ENCODE results near the gene ARL6IP4.

Gene ARL6IP4

GRCh38 chr12:123021688-123022604 lies 41.5 kb downstream of the ARL6IP4 start:
- no peak for DNase-seq (ENCODE audit: low spot score)
- TF ChIP-seq CTCF (IDR thresholded peaks at IDR 0.05; ENCODE audit: extremely low read depth, missing control alignments): no peak

DNA sequence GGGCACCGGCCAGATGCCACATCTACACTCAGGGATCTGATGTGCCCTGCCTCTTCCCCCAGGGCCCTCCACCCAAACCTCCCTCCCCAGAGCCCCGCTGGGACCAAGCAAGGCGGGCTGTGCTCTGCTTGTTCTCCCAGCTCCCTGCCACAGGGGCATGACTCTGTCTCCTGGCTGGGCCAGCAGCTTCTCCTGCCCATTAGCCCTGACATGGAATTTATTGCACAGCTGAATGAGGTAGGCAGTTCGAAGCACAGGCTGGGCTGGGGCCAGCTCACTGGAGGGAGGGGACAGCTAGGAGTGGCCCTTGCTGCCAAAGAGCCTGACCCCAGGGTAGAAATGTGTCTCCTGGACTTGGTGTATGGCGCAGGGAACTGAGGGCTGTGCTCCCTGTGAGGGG lies 42.4 kb downstream of the ARL6IP4 start:
- TF ChIP-seq CTCF (IDR thresholded peaks at IDR 0.05; ENCODE audit: extremely low read depth, missing control alignments): no peak
- no peak for DNase-seq (ENCODE audit: low spot score)

- TF ChIP-seq CTCF (IDR thresholded peaks at IDR 0.05; ENCODE audit: extremely low read depth, missing control alignments): no peak
- DNase-seq (ENCODE audit: low spot score): no peak
These were observed 44.4 kb downstream of the ARL6IP4 start for GRCh38 chr12:123024819-123025391.

GRCh38 chr12:123026094-123026853 lies 45.8 kb downstream of the ARL6IP4 start:
- no peak for TF ChIP-seq CTCF (IDR thresholded peaks at IDR 0.05; ENCODE audit: extremely low read depth, missing control alignments)
- no peak for DNase-seq (ENCODE audit: low spot score)

- DNase-seq (ENCODE audit: low spot score): no peak
- no peak for TF ChIP-seq CTCF (IDR thresholded peaks at IDR 0.05; ENCODE audit: extremely low read depth, missing control alignments)
These were observed 47.4 kb downstream of the ARL6IP4 start for GRCh38 chr12:123027726-123028445.

DNA sequence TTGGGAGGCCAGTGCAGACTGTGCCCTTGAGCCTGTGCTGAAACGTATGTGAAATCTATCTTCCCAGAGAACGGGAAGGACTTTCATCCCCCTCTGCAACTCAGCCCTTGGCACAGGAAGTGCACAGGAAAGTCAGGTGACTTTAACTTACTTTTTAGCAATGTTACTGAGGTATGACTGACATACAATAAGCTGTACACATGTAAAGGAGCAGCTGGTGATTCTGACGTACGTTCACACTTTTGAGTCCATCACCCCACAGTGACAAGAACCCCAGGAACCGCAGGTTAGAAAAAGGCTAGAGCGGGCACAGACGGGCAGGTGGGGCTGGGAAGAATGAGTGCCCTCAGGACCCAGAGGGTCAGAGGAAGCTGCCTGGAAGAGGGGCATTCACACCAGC lies 48.0 kb downstream of the ARL6IP4 start:
- TF ChIP-seq CTCF (IDR thresholded peaks at IDR 0.05; ENCODE audit: extremely low read depth, missing control alignments): no peak
- DNase-seq (ENCODE audit: low spot score): no peak

All from GM20000 (cell line).